ENCODE measurements around the gene STRA6.

Gene STRA6

GRCh38 chr15:74240897-74241614, 38.5 kb upstream of the STRA6 start:
- Histone ChIP-seq H3K36me3 (no peaks in the 10 kb centered on the region), H3K27ac (no peak overlapping the region), H3K9me3 (no peaks in the 10 kb centered on the region), H3K4me3 (no peak overlapping the region), H3K9ac (no peak overlapping the region), H4K20me1 (no peaks in the 10 kb centered on the region), H3K4me1 (peaks cover 20% of the 10 kb centered on the region), H3K27me3 (no peaks in the 10 kb centered on the region), H3K4me2 (peak overlapping the region; percentile 69; the same call in 1 of the 2 replicates)
- TF ChIP-seq Cebpa-rat (IDR thresholded peaks at IDR 0.05): no peak

GRCh38 chr15:74240002-74240568, 37.5 kb upstream of the STRA6 start:
- Histone ChIP-seq H3K27ac (no peak overlapping the region), H4K20me1 (no peaks in the 10 kb centered on the region), H3K4me3 (no peak overlapping the region), H3K4me1 (peaks cover 22% of the 10 kb centered on the region), H3K4me2 (peak overlapping the region; percentile 69), H3K27me3 (no peaks in the 10 kb centered on the region), H3K36me3 (no peaks in the 10 kb centered on the region), H3K9me3 (no peaks in the 10 kb centered on the region), H3K9ac (no peak overlapping the region)
- TF ChIP-seq Cebpa-rat (IDR thresholded peaks at IDR 0.05): no peak

GRCh38 chr15:74239051-74239705, 36.6 kb upstream of the STRA6 start:
- no peak overlapping the region for H3K4me3 ChIP-seq
- no peak overlapping the region for H3K9ac ChIP-seq
- H3K27ac ChIP-seq: no peak overlapping the region
- H4K20me1 ChIP-seq: no peaks in the 10 kb centered on the region
- peaks cover 30% of the 10 kb centered on the region for H3K4me1 ChIP-seq
- H3K9me3 ChIP-seq: no peaks in the 10 kb centered on the region
- no peaks in the 10 kb centered on the region for H3K36me3 ChIP-seq
- H3K27me3 ChIP-seq: no peaks in the 10 kb centered on the region
- H3K4me2 ChIP-seq: peak overlapping the region; percentile 69
- no peak for TF ChIP-seq Cebpa-rat (IDR thresholded peaks at IDR 0.05)

- H3K27me3 ChIP-seq: no peaks in the 10 kb centered on the region
- no peak within 1 kb of the TSS for H3K27ac ChIP-seq
- no peak within 1 kb of the TSS for H3K4me3 ChIP-seq
Measured at GRCh38 chr15:74235962-74236361, 33.4 kb upstream of the STRA6 start, which contains the start of gene CCDC33. CCDC33 (plus strand) TSS chr15:74236326; CDS start chr15:74236720, 394 bp downstream.

GRCh38 chr15:74234598-74234875, 31.9 kb upstream of the STRA6 start:
- TF ChIP-seq Cebpa-rat (IDR thresholded peaks at IDR 0.05): no peak
- Histone ChIP-seq H3K4me3 (no peak overlapping the region), H3K4me1 (peaks cover 20% of the 10 kb centered on the region), H3K36me3 (no peaks in the 10 kb centered on the region), H4K20me1 (no peaks in the 10 kb centered on the region), H3K9me3 (no peaks in the 10 kb centered on the region), H3K9ac (no peak overlapping the region), H3K4me2 (peak overlapping the region; percentile 25), H3K27me3 (no peaks in the 10 kb centered on the region), H3K27ac (no peak overlapping the region)

More at GRCh38 chr15:74235962-74236361, 33.4 kb upstream of the STRA6 start, which contains the start of gene CCDC33:
- Histone ChIP-seq H3K4me1 (peaks cover 35% of the 10 kb centered on the region), H3K9me3 (no peaks in the 10 kb centered on the region), H3K36me3 (no peaks in the 10 kb centered on the region), H3K4me2 (no peak within 1 kb of the TSS), H4K20me1 (no peaks in the 10 kb centered on the region), H3K9ac (no peak within 1 kb of the TSS)
- TF ChIP-seq Cebpa-rat (IDR thresholded peaks at IDR 0.05): no peak

GRCh38 chr15:74233851-74234597, 31.4 kb upstream of the STRA6 start:
- H3K27ac ChIP-seq: no peak overlapping the region
- no peaks in the 10 kb centered on the region for H3K27me3 ChIP-seq
- no peaks in the 10 kb centered on the region for H4K20me1 ChIP-seq
- no peaks in the 10 kb centered on the region for H3K36me3 ChIP-seq
- H3K4me1 ChIP-seq: peaks cover 16% of the 10 kb centered on the region
- no peak for TF ChIP-seq Cebpa-rat (IDR thresholded peaks at IDR 0.05)
- H3K4me3 ChIP-seq: no peak overlapping the region
- no peak overlapping the region for H3K9ac ChIP-seq
- no peaks in the 10 kb centered on the region for H3K9me3 ChIP-seq
- peak overlapping the region; percentile 25 for H3K4me2 ChIP-seq

GRCh38 chr15:74233373-74233772, 30.8 kb upstream of the STRA6 start:
- H3K27ac ChIP-seq: no peak overlapping the region
- no peaks in the 10 kb centered on the region for H4K20me1 ChIP-seq
- no peak overlapping the region for H3K4me2 ChIP-seq
- H3K4me1 ChIP-seq: peaks cover 16% of the 10 kb centered on the region
- H3K9ac ChIP-seq: no peak overlapping the region
- no peak overlapping the region for H3K4me3 ChIP-seq
- H3K9me3 ChIP-seq: no peaks in the 10 kb centered on the region
- no peaks in the 10 kb centered on the region for H3K27me3 ChIP-seq
- TF ChIP-seq Cebpa-rat (IDR thresholded peaks at IDR 0.05): no peak
- no peaks in the 10 kb centered on the region for H3K36me3 ChIP-seq

GRCh38 chr15:74231475-74231874, 28.9 kb upstream of the STRA6 start:
- Histone ChIP-seq H3K9ac (no peak overlapping the region), H3K4me3 (no peak overlapping the region), H3K27ac (no peak overlapping the region), H3K36me3 (no peaks in the 10 kb centered on the region), H3K27me3 (no peaks in the 10 kb centered on the region), H4K20me1 (no peaks in the 10 kb centered on the region), H3K4me2 (no peak overlapping the region), H3K4me1 (peaks cover 16% of the 10 kb centered on the region), H3K9me3 (no peaks in the 10 kb centered on the region)
- TF ChIP-seq Cebpa-rat (IDR thresholded peaks at IDR 0.05): no peak

- Histone ChIP-seq H3K27ac (no peak overlapping the region), H4K20me1 (no peaks in the 10 kb centered on the region), H3K27me3 (no peaks in the 10 kb centered on the region), H3K9ac (no peak overlapping the region), H3K4me1 (peaks cover 10% of the 10 kb centered on the region), H3K9me3 (no peaks in the 10 kb centered on the region), H3K4me3 (no peak overlapping the region), H3K36me3 (no peaks in the 10 kb centered on the region), H3K4me2 (no peak overlapping the region)
- no peak for TF ChIP-seq Cebpa-rat (IDR thresholded peaks at IDR 0.05)
Measured at GRCh38 chr15:74229686-74230085, 27.1 kb upstream of the STRA6 start.

- Histone ChIP-seq H3K27ac (no peak overlapping the region), H3K4me3 (no peak overlapping the region), H4K20me1 (no peaks in the 10 kb centered on the region), H3K36me3 (no peaks in the 10 kb centered on the region), H3K9me3 (no peaks in the 10 kb centered on the region), H3K4me2 (no peak overlapping the region), H3K27me3 (no peaks in the 10 kb centered on the region), H3K4me1 (no peaks in the 10 kb centered on the region; the same call in 1 of the 2 replicates), H3K9ac (no peak overlapping the region)
- TF ChIP-seq Cebpa-rat (IDR thresholded peaks at IDR 0.05): no peak
Measured at GRCh38 chr15:74228723-74229081, 26.1 kb upstream of the STRA6 start.

Data from BLaER1 (cell line).